ENCODE data around the gene KCTD20. TPM values are rescaled to one million over a fixed set of nuclear protein-coding genes. Genes with fewer than 3 reads are reported as not detected.

Gene KCTD20
- total RNA-seq, 1 donor from 2014 or later, result 41.3 TPM

DNA sequence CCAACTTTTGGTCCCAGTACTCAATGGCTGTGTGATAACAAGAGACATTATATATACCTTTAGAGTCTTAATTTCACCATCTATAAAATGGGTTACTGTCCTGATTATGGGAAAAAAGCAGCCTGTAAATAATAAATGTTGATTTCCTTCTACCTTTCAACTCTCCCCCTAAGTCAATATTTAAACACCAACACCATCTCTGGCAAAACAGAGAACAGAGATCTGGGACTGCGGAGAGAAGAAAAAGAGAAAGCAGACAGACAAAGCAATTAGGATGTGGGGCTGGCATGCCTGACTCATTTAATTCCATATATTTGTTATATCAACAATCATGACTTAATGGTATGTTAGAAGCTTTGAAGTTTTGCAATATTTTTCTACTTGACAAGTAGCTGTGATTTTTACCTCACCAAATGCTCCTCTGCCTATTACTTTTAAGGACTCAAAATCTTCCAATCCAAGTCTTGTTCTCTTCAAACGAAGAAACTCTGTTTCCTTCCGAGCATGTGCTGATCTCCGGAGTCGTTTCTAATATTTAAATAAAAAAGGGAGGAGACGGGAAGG, 81.2 kb downstream of the KCTD20 start:
- Histone ChIP-seq H3K4me1 (no peaks in the 10 kb centered on the region), H3F3A (ENCODE audit: low read depth) (no peaks in the 10 kb centered on the region), H3K9me3 (ENCODE audit: low read depth) (no peaks in the 10 kb centered on the region), H3K27ac (no peak overlapping the region), H3K4me3 (no peak overlapping the region), H3K79me2 (ENCODE audit: low read depth) (peaks cover 33% of the 10 kb centered on the region), H3K9ac (no peak overlapping the region), H2AFZ (replicated peaks) (no peak overlapping the region), H3K36me3 (peaks cover 26% of the 10 kb centered on the region), H3K4me2 (no peak overlapping the region), H3K27me3 (no peaks in the 10 kb centered on the region), H4K20me1 (ENCODE audit: low read depth) (peaks cover 12% of the 10 kb centered on the region)
- Mint-ChIP-seq H3K4me3 (no peak overlapping the region), H3K4me1 (no peaks in the 10 kb centered on the region), H3K27me3 (ENCODE audit: insufficient read depth, low read depth) (no peaks in the 10 kb centered on the region), H3K36me3 (peaks cover 15% of the 10 kb centered on the region), H3K27ac (no peak overlapping the region), H3K9me3 (no peaks in the 10 kb centered on the region)
- DNase-seq (ENCODE audit: low spot score), result no peak
- no peak for TF ChIP-seq CTCF (IDR thresholded peaks at IDR 0.05)
- no peak for TF ChIP-seq EZH2phosphoT487 (IDR thresholded peaks at IDR 0.05)
- TF ChIP-seq EZH2 (IDR thresholded peaks at IDR 0.05), result no peak

DNA sequence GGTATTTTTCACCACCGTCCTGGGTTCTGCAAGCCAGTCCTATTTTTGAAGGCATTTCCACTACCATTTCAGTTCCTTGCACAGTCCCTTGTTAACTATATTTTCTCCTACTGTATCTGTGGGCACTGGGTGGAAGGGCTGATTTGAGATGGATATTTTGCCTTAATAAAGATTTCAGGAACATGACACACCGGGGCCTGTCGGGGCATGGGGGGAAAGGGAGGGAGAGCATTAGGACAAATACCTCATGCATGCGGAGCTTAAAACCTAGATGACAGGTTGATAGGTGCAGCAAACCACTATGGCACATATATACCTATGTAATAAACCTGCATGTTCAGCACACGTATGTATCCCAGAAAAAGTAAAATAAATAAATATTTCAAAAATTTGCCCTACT, 82.1 kb downstream of the KCTD20 start:
- TF ChIP-seq EZH2phosphoT487 (IDR thresholded peaks at IDR 0.05), result no peak
- TF ChIP-seq EZH2 (IDR thresholded peaks at IDR 0.05), result no peak
- TF ChIP-seq CTCF (IDR thresholded peaks at IDR 0.05), result no peak
- H3K4me2 ChIP-seq, result no peak overlapping the region
- no peaks in the 10 kb centered on the region for H3K4me1 ChIP-seq
- Mint-ChIP-seq H3K36me3 (peaks cover 16% of the 10 kb centered on the region), H3K4me3 (no peak overlapping the region), H3K9me3 (no peaks in the 10 kb centered on the region), H3K27me3 (ENCODE audit: insufficient read depth, low read depth) (no peaks in the 10 kb centered on the region), H3K27ac (no peak overlapping the region), H3K4me1 (no peaks in the 10 kb centered on the region)
- H3K4me3 ChIP-seq, result no peak overlapping the region
- peaks cover 26% of the 10 kb centered on the region for H3K36me3 ChIP-seq
- no peak overlapping the region for H3K9ac ChIP-seq
- H3F3A ChIP-seq (ENCODE audit: low read depth), result no peaks in the 10 kb centered on the region
- H3K79me2 ChIP-seq (ENCODE audit: low read depth), result peaks cover 40% of the 10 kb centered on the region
- peaks cover 16% of the 10 kb centered on the region for H4K20me1 ChIP-seq (ENCODE audit: low read depth)
- no peaks in the 10 kb centered on the region for H3K9me3 ChIP-seq (ENCODE audit: low read depth)
- DNase-seq (ENCODE audit: low spot score), result no peak
- no peak overlapping the region for H3K27ac ChIP-seq
- no peaks in the 10 kb centered on the region for H3K27me3 ChIP-seq
- H2AFZ ChIP-seq (replicated peaks), result no peak overlapping the region

GRCh38 chr6:36525346-36525745, 82.5 kb downstream of the KCTD20 start:
- Histone ChIP-seq H2AFZ (replicated peaks) (no peak overlapping the region), H3K4me2 (no peak overlapping the region), H3K36me3 (peaks cover 26% of the 10 kb centered on the region), H3K27ac (no peak overlapping the region), H3K27me3 (no peaks in the 10 kb centered on the region), H4K20me1 (ENCODE audit: low read depth) (peaks cover 18% of the 10 kb centered on the region), H3K9me3 (ENCODE audit: low read depth) (no peaks in the 10 kb centered on the region), H3F3A (ENCODE audit: low read depth) (no peaks in the 10 kb centered on the region), H3K9ac (no peak overlapping the region), H3K4me1 (no peaks in the 10 kb centered on the region), H3K4me3 (no peak overlapping the region), H3K79me2 (ENCODE audit: low read depth) (peaks cover 40% of the 10 kb centered on the region)
- DNase-seq (ENCODE audit: low spot score), result no peak
- TF ChIP-seq CTCF (IDR thresholded peaks at IDR 0.05), result no peak
- no peak for TF ChIP-seq EZH2 (IDR thresholded peaks at IDR 0.05)
- no peak for TF ChIP-seq EZH2phosphoT487 (IDR thresholded peaks at IDR 0.05)
- Mint-ChIP-seq H3K9me3 (no peaks in the 10 kb centered on the region), H3K4me3 (no peak overlapping the region), H3K27ac (no peak overlapping the region), H3K4me1 (no peaks in the 10 kb centered on the region), H3K27me3 (ENCODE audit: insufficient read depth, low read depth) (peaks cover 2% of the 10 kb centered on the region), H3K36me3 (peaks cover 14% of the 10 kb centered on the region)

Measured in neural progenitor cell (in vitro differentiated cells).